GM18861 (cell line): ENCODE data around the gene CIRBP.

Source experiments
- ATAC-seq: cut with Tn5 transposase; IDR thresholded peaks from one replicate; pipeline ENCODE4 v1.9.1; 2021; ENCODE audit not compliant: unreplicated experiment

Gene CIRBP

GRCh38 chr19:1230783-1231489, 38.2 kb upstream of the CIRBP start:
- no peak for ATAC-seq

- no peak for ATAC-seq
Measured at GRCh38 chr19:1231729-1232637, 37.1 kb upstream of the CIRBP start.

- no peak for ATAC-seq
Measured at GRCh38 chr19:1232652-1233072, 36.5 kb upstream of the CIRBP start.

GRCh38 chr19:1233115-1233667, 35.9 kb upstream of the CIRBP start:
- ATAC-seq = no peak

- ATAC-seq = no peak
Measured at GRCh38 chr19:1234051-1234954, 34.8 kb upstream of the CIRBP start.

GRCh38 chr19:1234955-1235380, 34.2 kb upstream of the CIRBP start:
- ATAC-seq = no peak

- no peak for ATAC-seq
Measured at GRCh38 chr19:1235625-1236538, 33.2 kb upstream of the CIRBP start.

GRCh38 chr19:1236576-1236975, 32.6 kb upstream of the CIRBP start:
- no peak for ATAC-seq

- no peak for ATAC-seq
Measured at GRCh38 chr19:1237027-1237659, 32.0 kb upstream of the CIRBP start.

GRCh38 chr19:1237754-1238368, 31.3 kb upstream of the CIRBP start, which contains the start of gene CBARP:
CBARP (minus strand) TSS chr19:1238005; CDS start chr19:1236100, 1,905 bp downstream.
- ATAC-seq = no peak

GRCh38 chr19:1238369-1239303, 30.5 kb upstream of the CIRBP start:
- no peak for ATAC-seq

GRCh38 chr19:1239420-1239795, 29.7 kb upstream of the CIRBP start:
- ATAC-seq = no peak

- ATAC-seq = peak; percentile 29
Measured at GRCh38 chr19:1239796-1240737, 29.1 kb upstream of the CIRBP start.

GRCh38 chr19:1240925-1241324, 28.2 kb upstream of the CIRBP start:
- no peak for ATAC-seq

GRCh38 chr19:1241417-1242095, 27.6 kb upstream of the CIRBP start, which contains the start of gene ATP5F1D:
ATP5F1D (plus strand) TSS chr19:1241751; CDS start chr19:1241851, 100 bp downstream.
- peak; percentile 51 for ATAC-seq
